ENCODE results near the gene CELSR2. TPM values are rescaled to one million over a fixed set of nuclear protein-coding genes. Genes with fewer than 3 reads are reported as not detected.
"Not testable (repeated sequence)": the region's sequence is repeated elsewhere in the genome, so short reads cannot be mapped to it uniquely, and the experiment has no call there.

The CELSR2 gene
- polyA plus RNA-seq, 1 donor: 11.3 TPM

- Histone ChIP-seq H3K36me3 (ENCODE audit: control insufficient read depth, insufficient read depth, low read length) (no peaks in the 10 kb centered on the region), H3K4me3 (ENCODE audit: low read length) (no peak overlapping the region), H3K9me3 (ENCODE audit: control insufficient read depth, low read depth, low read length) (no peaks in the 10 kb centered on the region), H3K4me1 (ENCODE audit: control insufficient read depth, insufficient read depth, low read length) (peaks cover 16% of the 10 kb centered on the region), H3K27ac (ENCODE audit: low read length) (no peak overlapping the region), H3K27me3 (ENCODE audit: control insufficient read depth, insufficient read depth, low read length) (no peaks in the 10 kb centered on the region)
- WGBS (ENCODE audit: insufficient coverage, low lambda C conversion rate): 100% methylated on average over 1 of the region's 12 CpGs
- no peak for DNase-seq
Measured at GRCh38 chr1:109295712-109296415, 46.5 kb downstream of the CELSR2 start.

- Histone ChIP-seq H3K36me3 (ENCODE audit: control insufficient read depth, insufficient read depth, low read length) (no peaks in the 10 kb centered on the region), H3K4me1 (ENCODE audit: control insufficient read depth, insufficient read depth, low read length) (peaks cover 16% of the 10 kb centered on the region), H3K9me3 (ENCODE audit: control insufficient read depth, low read depth, low read length) (no peaks in the 10 kb centered on the region), H3K4me3 (ENCODE audit: low read length) (no peak overlapping the region), H3K27ac (ENCODE audit: low read length) (no peak overlapping the region), H3K27me3 (ENCODE audit: control insufficient read depth, insufficient read depth, low read length) (no peaks in the 10 kb centered on the region)
- no CpG with 5 or more reads among the region's 16 CpGs for WGBS (ENCODE audit: insufficient coverage, low lambda C conversion rate)
- DNase-seq: no peak
Measured at GRCh38 chr1:109296782-109297181, 47.4 kb downstream of the CELSR2 start.

GRCh38 chr1:109298666-109299557, 49.6 kb downstream of the CELSR2 start:
- peak overlapping the region; percentile 39 for H3K27ac ChIP-seq (ENCODE audit: low read length)
- H3K4me1 ChIP-seq (ENCODE audit: control insufficient read depth, insufficient read depth, low read length): peaks cover 16% of the 10 kb centered on the region
- no peaks in the 10 kb centered on the region for H3K27me3 ChIP-seq (ENCODE audit: control insufficient read depth, insufficient read depth, low read length)
- peak; percentile 29 to 41 for DNase-seq
- H3K4me3 ChIP-seq (ENCODE audit: low read length): no peak overlapping the region
- H3K36me3 ChIP-seq (ENCODE audit: control insufficient read depth, insufficient read depth, low read length): no peaks in the 10 kb centered on the region
- no peaks in the 10 kb centered on the region for H3K9me3 ChIP-seq (ENCODE audit: control insufficient read depth, low read depth, low read length)
- WGBS (ENCODE audit: insufficient coverage, low lambda C conversion rate): no CpG with 5 or more reads among the region's 11 CpGs

- Histone ChIP-seq H3K4me3 (ENCODE audit: low read length) (no peak overlapping the region), H3K9me3 (ENCODE audit: control insufficient read depth, low read depth, low read length) (no peaks in the 10 kb centered on the region), H3K36me3 (ENCODE audit: control insufficient read depth, insufficient read depth, low read length) (no peaks in the 10 kb centered on the region), H3K4me1 (ENCODE audit: control insufficient read depth, insufficient read depth, low read length) (peaks cover 16% of the 10 kb centered on the region), H3K27me3 (ENCODE audit: control insufficient read depth, insufficient read depth, low read length) (no peaks in the 10 kb centered on the region), H3K27ac (ENCODE audit: low read length) (peak overlapping the region; percentile 75)
- peak; percentile 37 to 39 for DNase-seq
- WGBS (ENCODE audit: insufficient coverage, low lambda C conversion rate): no CpG with 5 or more reads among the region's 20 CpGs
Measured at GRCh38 chr1:109299558-109300343, 50.4 kb downstream of the CELSR2 start.

GRCh38 chr1:109300650-109301151, 51.4 kb downstream of the CELSR2 start:
- no peaks in the 10 kb centered on the region for H3K9me3 ChIP-seq (ENCODE audit: control insufficient read depth, low read depth, low read length)
- H3K4me3 ChIP-seq (ENCODE audit: low read length): no peak overlapping the region
- H3K36me3 ChIP-seq (ENCODE audit: control insufficient read depth, insufficient read depth, low read length): no peaks in the 10 kb centered on the region
- H3K4me1 ChIP-seq (ENCODE audit: control insufficient read depth, insufficient read depth, low read length): peaks cover 22% of the 10 kb centered on the region
- WGBS (ENCODE audit: insufficient coverage, low lambda C conversion rate): no CpG with 5 or more reads among the region's 16 CpGs
- peak; percentile 79 to 81 for DNase-seq
- no peaks in the 10 kb centered on the region for H3K27me3 ChIP-seq (ENCODE audit: control insufficient read depth, insufficient read depth, low read length)
- peak overlapping the region; percentile 75 for H3K27ac ChIP-seq (ENCODE audit: low read length)

- peaks cover 33% of the 10 kb centered on the region for H3K4me1 ChIP-seq (ENCODE audit: control insufficient read depth, insufficient read depth, low read length)
- WGBS (ENCODE audit: insufficient coverage, low lambda C conversion rate): 100% methylated on average over 2 of the region's 5 CpGs
- no peak overlapping the region for H3K27ac ChIP-seq (ENCODE audit: low read length)
- no peaks in the 10 kb centered on the region for H3K36me3 ChIP-seq (ENCODE audit: control insufficient read depth, insufficient read depth, low read length)
- H3K4me3 ChIP-seq (ENCODE audit: low read length): no peak overlapping the region
- no peaks in the 10 kb centered on the region for H3K27me3 ChIP-seq (ENCODE audit: control insufficient read depth, insufficient read depth, low read length)
- no peak for DNase-seq
- no peaks in the 10 kb centered on the region for H3K9me3 ChIP-seq (ENCODE audit: control insufficient read depth, low read depth, low read length)
Measured at GRCh38 chr1:109301874-109302273, 52.5 kb downstream of the CELSR2 start.

- no CpG with 5 or more reads among the region's 8 CpGs for WGBS (ENCODE audit: insufficient coverage, low lambda C conversion rate)
- H3K4me1 ChIP-seq (ENCODE audit: control insufficient read depth, insufficient read depth, low read length): peaks cover 47% of the 10 kb centered on the region
- H3K27ac ChIP-seq (ENCODE audit: low read length): no peak overlapping the region
- no peak overlapping the region for H3K4me3 ChIP-seq (ENCODE audit: low read length)
- no peaks in the 10 kb centered on the region for H3K36me3 ChIP-seq (ENCODE audit: control insufficient read depth, insufficient read depth, low read length)
- no peaks in the 10 kb centered on the region for H3K27me3 ChIP-seq (ENCODE audit: control insufficient read depth, insufficient read depth, low read length)
- H3K9me3 ChIP-seq (ENCODE audit: control insufficient read depth, low read depth, low read length): no peaks in the 10 kb centered on the region
- no peak for DNase-seq
Measured at GRCh38 chr1:109304226-109304920, 55.0 kb downstream of the CELSR2 start.

- Histone ChIP-seq H3K4me1 (ENCODE audit: control insufficient read depth, insufficient read depth, low read length) (peaks cover 43% of the 10 kb centered on the region), H3K27ac (ENCODE audit: low read length) (peak overlapping the region; percentile 84)
- DNase-seq: peak; percentile 66 to 78
- H3K4me3 ChIP-seq (ENCODE audit: low read length); H3K36me3 ChIP-seq (ENCODE audit: control insufficient read depth, insufficient read depth, low read length); H3K9me3 ChIP-seq (ENCODE audit: control insufficient read depth, low read depth, low read length); H3K27me3 ChIP-seq (ENCODE audit: control insufficient read depth, insufficient read depth, low read length): not testable (repeated sequence)
- no CpG with 5 or more reads among the region's 10 CpGs for WGBS (ENCODE audit: insufficient coverage, low lambda C conversion rate)
Measured at GRCh38 chr1:109305991-109306390, 56.7 kb downstream of the CELSR2 start.

GRCh38 chr1:109306832-109307273, 57.5 kb downstream of the CELSR2 start, which contains the start of gene MYBPHL:
MYBPHL (minus strand) TSS chr1:109307011; CDS start chr1:109306991, 20 bp downstream.
- peak within 1 kb of the TSS; percentile 84 for H3K27ac ChIP-seq (ENCODE audit: low read length)
- peak within 1 kb of the TSS; percentile 11 for H3K4me3 ChIP-seq (ENCODE audit: low read length)
- no peaks in the 10 kb centered on the region for H3K9me3 ChIP-seq (ENCODE audit: control insufficient read depth, low read depth, low read length)
- peak; percentile 61 to 85 for DNase-seq
- no CpG with 5 or more reads among the region's 7 CpGs for WGBS (ENCODE audit: insufficient coverage, low lambda C conversion rate)
- peaks cover 43% of the 10 kb centered on the region for H3K4me1 ChIP-seq (ENCODE audit: control insufficient read depth, insufficient read depth, low read length)
- H3K27me3 ChIP-seq (ENCODE audit: control insufficient read depth, insufficient read depth, low read length): no peaks in the 10 kb centered on the region
- peaks cover 12% of the 10 kb centered on the region for H3K36me3 ChIP-seq (ENCODE audit: control insufficient read depth, insufficient read depth, low read length)

Measured in large intestine (tissue), 3 donors.